IPS DF 6.9 (cell line): ENCODE data around the gene ABTB2.

Experiments used
- DNase-seq: peaks from one replicate; pipeline ENCODE4 v3.0.0-alpha.2; 2013; ENCODE audit warnings: low read depth, low spot score
- H3K27ac ChIP-seq: one replicate; pipeline ENCODE4 v1.5.1; 2013; ENCODE audit warnings: low read length, control low read depth
- H3K27me3 ChIP-seq: 2 replicates; pipeline ENCODE4 v1.6.1; 2013; ENCODE audit warnings: mild to moderate bottlenecking, low read length; ENCODE audit not compliant: control insufficient read depth, insufficient read depth
- H3K36me3 ChIP-seq: 2 replicates; pipeline ENCODE4 v1.6.1; 2013; ENCODE audit warnings: low read length; ENCODE audit not compliant: control insufficient read depth, insufficient read depth
- H3K4me1 ChIP-seq: 2 replicates; pipeline ENCODE4 v1.6.1; 2013; ENCODE audit warnings: low read length; ENCODE audit not compliant: control insufficient read depth, insufficient read depth
- H3K4me3 ChIP-seq: 2 replicates; pipeline ENCODE4 v1.5.1; 2013; ENCODE audit warnings: mild to moderate bottlenecking, low read length
- H3K9me3 ChIP-seq: 2 replicates; pipeline ENCODE4 v1.6.1; 2013; ENCODE audit warnings: low read length, inconsistent platforms; ENCODE audit not compliant: control insufficient read depth, insufficient read depth
- WGBS: extraction: QIAGEN DNeasy Blood & Tissue Kit; methylation state at CpG from one replicate; pipeline ENCODE4 v1.1.7; 2013; ENCODE audit warnings: mixed read lengths, missing lambda C conversion rate; ENCODE audit not compliant: insufficient read length, insufficient coverage; 5-methylcytosine and 5-hydroxymethylcytosine counted together

Gene ABTB2

GRCh38 chr11:34243600-34244464, 114.0 kb downstream of the ABTB2 start:
- Histone ChIP-seq H3K27me3 (no peaks in the 10 kb centered on the region), H3K4me1 (0 out of 2 replicates have a peak, but pooled peaks cover 2% of the 10 kb centered on the region), H3K9me3 (no peaks in the 10 kb centered on the region), H3K27ac (no peak overlapping the region), H3K4me3 (no peak overlapping the region), H3K36me3 (no peaks in the 10 kb centered on the region)
- WGBS = no CpG with 5 or more reads among the region's 8 CpGs
- no peak for DNase-seq

- no peak overlapping the region for H3K27ac ChIP-seq
- no peak for DNase-seq
- no CpG with 5 or more reads among the region's 11 CpGs for WGBS
- 0 out of 2 replicates have a peak, but pooled peaks cover 2% of the 10 kb centered on the region for H3K4me1 ChIP-seq
- H3K27me3 ChIP-seq = no peaks in the 10 kb centered on the region
- H3K9me3 ChIP-seq = no peaks in the 10 kb centered on the region
- no peaks in the 10 kb centered on the region for H3K36me3 ChIP-seq
- no peak overlapping the region for H3K4me3 ChIP-seq
Measured at GRCh38 chr11:34242037-34242625, 115.7 kb downstream of the ABTB2 start.

- H3K4me1 ChIP-seq = peaks cover 7% of the 10 kb centered on the region; the same call in 1 of the 2 replicates
- no peaks in the 10 kb centered on the region for H3K36me3 ChIP-seq
- H3K27me3 ChIP-seq = no peaks in the 10 kb centered on the region
- no peak for DNase-seq
- H3K27ac ChIP-seq = no peak overlapping the region
- WGBS = no CpG with 5 or more reads among the region's 8 CpGs
- no peak overlapping the region for H3K4me3 ChIP-seq
- H3K9me3 ChIP-seq = no peaks in the 10 kb centered on the region
Measured at GRCh38 chr11:34240150-34240494, 117.7 kb downstream of the ABTB2 start.

- Histone ChIP-seq H3K27ac (no peak overlapping the region), H3K9me3 (no peaks in the 10 kb centered on the region), H3K4me3 (no peak overlapping the region), H3K36me3 (no peaks in the 10 kb centered on the region), H3K4me1 (peaks cover 7% of the 10 kb centered on the region; the same call in 1 of the 2 replicates), H3K27me3 (no peaks in the 10 kb centered on the region)
- WGBS = no CpG with 5 or more reads among the region's 5 CpGs
- DNase-seq = no peak
Measured at GRCh38 chr11:34239465-34240149, 118.2 kb downstream of the ABTB2 start.

GRCh38 chr11:34238966-34239365, 118.8 kb downstream of the ABTB2 start:
- Histone ChIP-seq H3K36me3 (no peaks in the 10 kb centered on the region), H3K9me3 (no peaks in the 10 kb centered on the region), H3K4me1 (peaks cover 10% of the 10 kb centered on the region; the same call in 1 of the 2 replicates), H3K27ac (no peak overlapping the region), H3K27me3 (no peaks in the 10 kb centered on the region), H3K4me3 (no peak overlapping the region)
- no peak for DNase-seq
- WGBS = no CpG with 5 or more reads among the region's 6 CpGs

- H3K27ac ChIP-seq = no peak overlapping the region
- WGBS = no CpG with 5 or more reads among the region's 11 CpGs
- H3K4me3 ChIP-seq = no peak overlapping the region
- DNase-seq = no peak
- no peaks in the 10 kb centered on the region for H3K9me3 ChIP-seq
- H3K36me3 ChIP-seq = no peaks in the 10 kb centered on the region
- no peaks in the 10 kb centered on the region for H3K27me3 ChIP-seq
- H3K4me1 ChIP-seq = peaks cover 10% of the 10 kb centered on the region; the same call in 1 of the 2 replicates
Measured at GRCh38 chr11:34238533-34238932, 119.3 kb downstream of the ABTB2 start.

- Histone ChIP-seq H3K9me3 (no peaks in the 10 kb centered on the region), H3K4me3 (no peak overlapping the region), H3K27ac (no peak overlapping the region), H3K4me1 (peaks cover 10% of the 10 kb centered on the region; the same call in 1 of the 2 replicates), H3K27me3 (no peaks in the 10 kb centered on the region), H3K36me3 (no peaks in the 10 kb centered on the region)
- DNase-seq = no peak
- no CpG with 5 or more reads among the region's 9 CpGs for WGBS
Measured at GRCh38 chr11:34236572-34236971, 121.2 kb downstream of the ABTB2 start.

- WGBS = no CpG with 5 or more reads among the region's 7 CpGs
- no peak overlapping the region for H3K4me3 ChIP-seq
- no peaks in the 10 kb centered on the region for H3K27me3 ChIP-seq
- DNase-seq = no peak
- no peak overlapping the region for H3K27ac ChIP-seq
- no peaks in the 10 kb centered on the region for H3K36me3 ChIP-seq
- H3K9me3 ChIP-seq = no peaks in the 10 kb centered on the region
- H3K4me1 ChIP-seq = peaks cover 10% of the 10 kb centered on the region; the same call in 1 of the 2 replicates
Measured at GRCh38 chr11:34235591-34236071, 122.2 kb downstream of the ABTB2 start.

- H3K27ac ChIP-seq = no peak overlapping the region
- no CpG with 5 or more reads among the region's 4 CpGs for WGBS
- no peak for DNase-seq
- no peaks in the 10 kb centered on the region for H3K9me3 ChIP-seq
- peaks cover 10% of the 10 kb centered on the region; the same call in 1 of the 2 replicates for H3K4me1 ChIP-seq
- H3K4me3 ChIP-seq = no peak overlapping the region
- no peaks in the 10 kb centered on the region for H3K36me3 ChIP-seq
- H3K27me3 ChIP-seq = no peaks in the 10 kb centered on the region
Measured at GRCh38 chr11:34235189-34235588, 122.6 kb downstream of the ABTB2 start.

GRCh38 chr11:34234086-34234740, 123.6 kb downstream of the ABTB2 start:
- peaks cover 10% of the 10 kb centered on the region; the same call in 1 of the 2 replicates for H3K4me1 ChIP-seq
- WGBS = no CpG with 5 or more reads among the region's 9 CpGs
- H3K4me3 ChIP-seq = no peak overlapping the region
- no peaks in the 10 kb centered on the region for H3K36me3 ChIP-seq
- no peak overlapping the region for H3K27ac ChIP-seq
- peak; percentile 55 for DNase-seq
- no peaks in the 10 kb centered on the region for H3K27me3 ChIP-seq
- H3K9me3 ChIP-seq = no peaks in the 10 kb centered on the region
